B cell (primary cell): ENCODE data around the gene ZBTB2. TPM values are rescaled to one million over a fixed set of nuclear protein-coding genes. Genes with fewer than 3 reads are reported as not detected.

Experiments
- ATAC-seq: fragments of 200-7000 bp; cut with Tn5 transposase; one replicate; pipeline ENCODE4 v1.10.0; 2021; ENCODE audit warnings: low read depth, mild to moderate bottlenecking, moderate number of reproducible peaks, moderate library complexity
- CTCF ChIA-PET: fragments of 350-600 bp; sonication (Branson Sonifier 250); formaldehyde crosslinking; loops from one replicate; lab custom pipeline; 2021; ENCODE audit warnings: antibody characterized with exemption, inconsistent platforms; lab: Charles Lee
- POLR2A ChIA-PET: fragments of 350-600 bp; sonication (Branson Sonifier 250); formaldehyde crosslinking; loops from one replicate; lab custom pipeline; 2021; ENCODE audit warnings: antibody characterized with exemption; lab: Charles Lee
- DNase-seq: peaks from one replicate; pipeline ENCODE4 v3.0.0; 2013
- H2AFZ ChIP-seq: 2 replicates; pipeline ENCODE4 v1.6.1; 2012; ENCODE audit warnings: mild to moderate bottlenecking, low read depth, low read length; ENCODE audit not compliant: insufficient read depth, poor library complexity, severe bottlenecking
- H3K27ac ChIP-seq, 2 donors: 1 replicate in 1 of 2; 2 replicates in 1 of 2; pipeline ENCODE4 v1.5.1; 2012 to 2013; ENCODE audit warnings: low read length in 2 of 2, mild to moderate bottlenecking in 2 of 2, moderate library complexity in 1 of 2
- H3K27me3 ChIP-seq, 4 experiments: fragments of 200-600 bp in 1 of 4; sonication (generic) in 1 of 4; replicated peaks in 1 of 4; 1 replicate in 2 of 4; 2 replicates in 2 of 4; pipeline versions ENCODE4 v1.6.1 to v1.7.0; 2013 to 2016; ENCODE audit warnings: low read length in 3 of 4, mild to moderate bottlenecking in 2 of 4, mixed read lengths in 1 of 4, moderate library complexity in 1 of 4; ENCODE audit not compliant: insufficient read depth in 4 of 4, control insufficient read depth in 3 of 4; ENCODE audit errors: control extremely low read depth in 1 of 4
- H3K36me3 ChIP-seq, 2 experiments: replicated peaks in 1 of 2; 1 replicate in 1 of 2; 2 replicates in 1 of 2; pipeline versions ENCODE4 v1.6.1 to v1.7.1; 2013; ENCODE audit warnings: low read length in 1 of 2; ENCODE audit not compliant: insufficient read depth in 2 of 2, control insufficient read depth in 1 of 2; ENCODE audit errors: control extremely low read depth in 1 of 2, extremely low read depth in 1 of 2
- H3K4me1 ChIP-seq, 2 donors: fragments of 200-600 bp in 1 of 2; sonication (generic) in 1 of 2; 1 replicate in 1 of 2; 2 replicates in 1 of 2; pipeline versions ENCODE4 v1.5.1 to v1.6.1; 2013 to 2017; ENCODE audit warnings: low read length in 2 of 2; ENCODE audit not compliant: control insufficient read depth in 2 of 2, insufficient read depth in 2 of 2
- H3K4me2 ChIP-seq: replicated peaks from 2 replicates; pipeline ENCODE3; 2012; ENCODE audit warnings: mild to moderate bottlenecking, low read depth, low read length; ENCODE audit not compliant: poor library complexity, severe bottlenecking
- H3K4me3 ChIP-seq, 5 experiments: fragments of 200-600 bp in 1 of 5; sonication (generic) in 1 of 5; 1 replicate in 3 of 5; 2 replicates in 2 of 5; pipeline versions ENCODE4 v1.5.1 to v1.7.0; 2011 to 2016; ENCODE audit warnings: low read length in 4 of 5, mild to moderate bottlenecking in 4 of 5, low read depth in 2 of 5, control low read depth in 1 of 5, moderate library complexity in 1 of 5; ENCODE audit not compliant: insufficient read depth in 1 of 5; ENCODE audit errors: control extremely low read depth in 1 of 5, extremely low read depth in 1 of 5
- H3K79me2 ChIP-seq: fragments of 200-600 bp; sonication (generic); one replicate; pipeline ENCODE4 v1.6.0; 2016; ENCODE audit warnings: low read length; ENCODE audit not compliant: control insufficient read depth, insufficient read depth
- H3K9ac ChIP-seq: fragments of 200-600 bp; sonication (generic); 2 replicates; pipeline ENCODE4 v1.6.1; 2017; ENCODE audit warnings: mild to moderate bottlenecking, low read length, moderate library complexity
- H3K9me3 ChIP-seq, 3 donors: one replicate each; pipeline versions ENCODE4 v1.6.1 to v1.7.1; 2013; ENCODE audit warnings: low read length in 2 of 3; ENCODE audit not compliant: control insufficient read depth in 2 of 3, insufficient read depth in 1 of 3; ENCODE audit errors: control extremely low read depth in 1 of 3
- H4K20me1 ChIP-seq: 2 replicates; pipeline ENCODE4 v1.6.0; 2012; ENCODE audit warnings: mild to moderate bottlenecking, low read length; ENCODE audit not compliant: insufficient read depth, control insufficient read depth, poor library complexity, severe bottlenecking
- H3K27ac Mint-ChIP-seq: one replicate; pipeline ENCODE4 v1.8.0; 2021; ENCODE audit warnings: mixed read lengths
- H3K27me3 Mint-ChIP-seq: one replicate; pipeline ENCODE4 v1.8.0; 2021; ENCODE audit warnings: mixed read lengths
- H3K4me1 Mint-ChIP-seq: one replicate; pipeline ENCODE4 v1.8.0; 2021; ENCODE audit warnings: mixed read lengths
- H3K4me3 Mint-ChIP-seq: one replicate; pipeline ENCODE4 v1.8.0; 2021; ENCODE audit warnings: mixed read lengths
- H3K9me3 Mint-ChIP-seq: one replicate; pipeline ENCODE4 v1.8.0; 2022; ENCODE audit warnings: mixed read lengths; ENCODE audit not compliant: insufficient read depth
- EZH2 ChIP-seq: IDR thresholded peaks from 2 replicates; pipeline ENCODE4 v1.6.1; 2012; ENCODE audit warnings: borderline replicate concordance, low read depth, mild to moderate bottlenecking, moderate library complexity, low read length; ENCODE audit not compliant: insufficient read depth, poor library complexity, severe bottlenecking
- WGBS: methylation state at CpG from one replicate; pipeline ENCODE4 v1.1.5; 2013; ENCODE audit warnings: missing lambda C conversion rate; ENCODE audit not compliant: insufficient coverage; 5-methylcytosine and 5-hydroxymethylcytosine counted together
- intact Hi-C: fragments of 100-400 bp; cut with micrococcal nuclease; formaldehyde crosslinking; loops from one replicate; pipeline ENCODE4 v1.10.0; 2022
- polyA plus RNA-seq: library from polyadenylated mRNA; depleted of rRNA; stranded (reverse); fragments of >200 nt; gene quantifications from 2 replicates; pipeline ENCODE4 v1.2.3, GENCODE V29; 2012
- total RNA-seq, 2 donors: library from RNA; stranded (reverse); fragments of 120-200 nt in 1 of 2; gene quantifications; 1 replicate in 1 of 2; 2 replicates in 1 of 2; pipeline versions ENCODE4 v1.2.3 to v1.2.4, GENCODE V29; 2013 to 2022
- TF ChIP-seq, protein P1 (sequence below): fragments of 200-600 bp; IDR thresholded peaks from one replicate; pipeline ENCODE4 v1.8.0; 2022; ENCODE audit warnings: antibody characterized with exemption, mild to moderate bottlenecking

ZBTB2 gene
- total and polyA plus RNA-seq, 2 donors (not counting 1 experiment from before 2014, with no cell fraction given), result 15.9 to 17.6 TPM

DNA sequence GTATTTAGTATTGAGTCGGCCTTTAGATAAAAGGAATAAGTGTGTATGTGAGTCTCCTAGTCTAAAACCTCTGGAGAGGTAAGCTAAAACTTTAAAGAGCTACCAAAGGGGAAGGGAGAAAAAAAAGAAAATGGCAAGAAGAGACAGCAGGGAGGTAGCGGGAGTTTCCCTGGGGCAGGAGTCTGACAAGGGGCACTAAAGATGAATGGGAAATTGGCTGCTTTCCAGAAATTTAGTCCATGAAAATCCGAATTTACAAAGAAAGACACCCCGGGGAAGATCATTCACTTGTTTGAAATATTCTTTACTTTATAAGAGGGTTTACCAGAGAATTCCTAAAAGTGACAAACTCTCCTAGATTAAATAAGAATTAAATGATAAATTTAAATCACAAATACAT, 41.3 kb upstream of the ZBTB2 start:
- ChIA-PET CTCF (interaction anchor here (1.5 kb wide), 1 partner anchor 8 kb away, joined by 3 read pairs; no protein-coding TSS in a partner anchor), POLR2A (no interaction called here)
- no peak overlapping the region for H3K4me2 ChIP-seq
- H2AFZ ChIP-seq, result no peak overlapping the region
- H3K79me2 ChIP-seq, result no peaks in the 10 kb centered on the region
- DNase-seq, result no peak
- no peak overlapping the region for H3K4me3 Mint-ChIP-seq
- no peaks in the 10 kb centered on the region for H3K9me3 ChIP-seq
- H3K9ac ChIP-seq, result no peak overlapping the region
- H3K36me3 ChIP-seq, result peaks cover 22 to 41% of the 10 kb centered on the region in 2 experiments
- H3K9me3 Mint-ChIP-seq, result no peaks in the 10 kb centered on the region
- no peak overlapping the region for H3K27ac Mint-ChIP-seq
- no peaks in the 10 kb centered on the region for H4K20me1 ChIP-seq
- no peak overlapping the region for H3K27ac ChIP-seq
- intact Hi-C loops, result no loop called here
- TF ChIP-seq, protein P1, sequence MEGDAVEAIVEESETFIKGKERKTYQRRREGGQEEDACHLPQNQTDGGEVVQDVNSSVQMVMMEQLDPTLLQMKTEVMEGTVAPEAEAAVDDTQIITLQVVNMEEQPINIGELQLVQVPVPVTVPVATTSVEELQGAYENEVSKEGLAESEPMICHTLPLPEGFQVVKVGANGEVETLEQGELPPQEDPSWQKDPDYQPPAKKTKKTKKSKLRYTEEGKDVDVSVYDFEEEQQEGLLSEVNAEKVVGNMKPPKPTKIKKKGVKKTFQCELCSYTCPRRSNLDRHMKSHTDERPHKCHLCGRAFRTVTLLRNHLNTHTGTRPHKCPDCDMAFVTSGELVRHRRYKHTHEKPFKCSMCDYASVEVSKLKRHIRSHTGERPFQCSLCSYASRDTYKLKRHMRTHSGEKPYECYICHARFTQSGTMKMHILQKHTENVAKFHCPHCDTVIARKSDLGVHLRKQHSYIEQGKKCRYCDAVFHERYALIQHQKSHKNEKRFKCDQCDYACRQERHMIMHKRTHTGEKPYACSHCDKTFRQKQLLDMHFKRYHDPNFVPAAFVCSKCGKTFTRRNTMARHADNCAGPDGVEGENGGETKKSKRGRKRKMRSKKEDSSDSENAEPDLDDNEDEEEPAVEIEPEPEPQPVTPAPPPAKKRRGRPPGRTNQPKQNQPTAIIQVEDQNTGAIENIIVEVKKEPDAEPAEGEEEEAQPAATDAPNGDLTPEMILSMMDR, result no peak
- no peak for TF ChIP-seq EZH2
- 95% methylated on average over 2 of the region's 4 CpGs for WGBS
- H3K27me3 ChIP-seq, result no peaks in the 10 kb centered on the region
- H3K4me1 ChIP-seq, result no peaks in the 10 kb centered on the region
- ATAC-seq, result no peak
- no peaks in the 10 kb centered on the region for H3K27me3 Mint-ChIP-seq
- no peak overlapping the region for H3K4me3 ChIP-seq
- peaks cover 7% of the 10 kb centered on the region for H3K4me1 Mint-ChIP-seq

GRCh38 chr6:151431337-151431736, 40.0 kb upstream of the ZBTB2 start:
- CTCF ChIA-PET, result interaction anchor here (2.3 kb wide), 1 partner anchor 10 kb away, joined by 9 read pairs; no protein-coding TSS in a partner anchor

More at GRCh38 chr6:151431337-151431736, 40.0 kb upstream of the ZBTB2 start:
- Mint-ChIP-seq H3K4me1 (peaks cover 2% of the 10 kb centered on the region), H3K4me3 (no peak overlapping the region), H3K27ac (no peak overlapping the region), H3K9me3 (no peaks in the 10 kb centered on the region), H3K27me3 (no peaks in the 10 kb centered on the region)
- no peak overlapping the region for H3K4me3 ChIP-seq
- intact Hi-C loops, result no loop called here
- TF ChIP-seq, protein P1, result no peak
- TF ChIP-seq EZH2, result no peak
- DNase-seq (no peak), ATAC-seq (no peak)
- H3K4me1 ChIP-seq, result no peaks in the 10 kb centered on the region
- no peak overlapping the region for H3K9ac ChIP-seq
- H3K36me3 ChIP-seq, result peaks cover 20 to 45% of the 10 kb centered on the region in 2 experiments
- POLR2A ChIA-PET, result no interaction called here
- 91% methylated on average over 1 of the region's 3 CpGs for WGBS
- no peaks in the 10 kb centered on the region for H3K9me3 ChIP-seq
- no peaks in the 10 kb centered on the region for H3K79me2 ChIP-seq
- no peak overlapping the region for H3K4me2 ChIP-seq
- no peaks in the 10 kb centered on the region for H3K27me3 ChIP-seq
- no peaks in the 10 kb centered on the region for H4K20me1 ChIP-seq
- H3K27ac ChIP-seq, result no peak overlapping the region
- no peak overlapping the region for H2AFZ ChIP-seq
